Measurements from ENCODE around the gene LMO2. TPM values are rescaled to one million over a fixed set of nuclear protein-coding genes. Genes with fewer than 3 reads are reported as not detected.
"Not testable (repeated sequence)": the region's sequence is repeated elsewhere in the genome, so short reads cannot be mapped to it uniquely, and the experiment has no call there.

LMO2 gene
- total RNA-seq, 1 donor from 2014 or later: 47.6 TPM

DNA sequence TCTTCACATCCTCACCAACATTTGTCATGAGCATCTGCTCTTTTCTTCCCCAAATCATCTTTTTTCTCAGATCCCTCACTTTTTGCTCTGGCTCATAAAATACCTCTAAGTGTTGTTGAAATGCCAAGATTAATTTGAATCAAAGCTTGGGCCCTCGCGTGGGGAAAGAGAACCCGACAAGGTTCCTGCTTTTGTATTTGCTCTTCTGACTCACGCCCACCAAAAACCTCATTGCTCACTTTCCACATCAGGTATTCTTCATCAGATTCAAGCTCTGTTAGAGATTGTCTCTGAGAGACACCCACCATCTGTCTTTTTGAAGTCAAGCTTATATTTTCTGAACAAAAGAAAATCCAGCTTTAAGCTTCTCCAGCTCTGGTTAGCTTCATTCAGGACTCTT is 64.7 kb downstream of the LMO2 start:
- DNase-seq (ENCODE audit: low read depth in 2 of 2): no peak

GRCh38 chr11:33825854-33826560 is 65.9 kb downstream of the LMO2 start:
- DNase-seq (ENCODE audit: low read depth in 2 of 2): no peak

GRCh38 chr11:33822981-33823380 is 68.9 kb downstream of the LMO2 start:
- DNase-seq (ENCODE audit: low read depth in 2 of 2): not testable (repeated sequence)

GRCh38 chr11:33819278-33820035 is 72.4 kb downstream of the LMO2 start:
- no peak for DNase-seq (ENCODE audit: low read depth in 2 of 2)

Other genes with a start within 250 kb of the LMO2 start
- not detected in 2 replicates for gene C11orf91, start 191.2 kb downstream of the LMO2 start, total RNA-seq
- 669 and 765 TPM in 2 replicates for gene CD59, start 155.7 kb downstream of the LMO2 start, total RNA-seq
- 30.6 and 31.1 TPM in 2 replicates for gene FBXO3, start 117.6 kb downstream of the LMO2 start, total RNA-seq
- gene CAPRIN1, start 159.7 kb upstream of the LMO2 start, total RNA-seq: 153 and 187 TPM in 2 replicates
- 13.4 and 13.7 TPM in 2 replicates for gene NAT10, start 213.6 kb upstream of the LMO2 start, total RNA-seq

Measured in dermis microvascular lymphatic vessel endothelial cell (primary cell).